HepG2 (cell line): ENCODE data around the gene SNRNP48. TPM values are rescaled to one million over a fixed set of nuclear protein-coding genes. Genes with fewer than 3 reads are reported as not detected.

Experiments
- ATRX ChIP-seq: sonication (generic); formaldehyde crosslinking; IDR thresholded peaks from 2 replicates; pipeline ENCODE4 v1.4.0; 2020; ENCODE audit warnings: missing genetic modification reagents, borderline replicate concordance
- CEBPG ChIP-seq: IDR thresholded peaks from 2 replicates; pipeline ENCODE4 v1.6.1; 2016
- CENPT ChIP-seq: sonication (generic); formaldehyde crosslinking; IDR thresholded peaks from 2 replicates; pipeline ENCODE4 v1.8.0; 2022; ENCODE audit warnings: low read depth, mild to moderate bottlenecking, moderate library complexity, missing genetic modification reagents
- EP300 ChIP-seq, 3 experiments: sonication (generic) in 1 of 3; formaldehyde crosslinking in 1 of 3; IDR thresholded peaks; 2 replicates each; pipeline versions ENCODE4 v1.5.1 to v1.6.1; 2011 to 2020; ENCODE audit warnings: low read depth in 2 of 3, low read length in 2 of 3, borderline replicate concordance in 1 of 3, improper control_type of control experiment in 1 of 3, mild to moderate bottlenecking in 1 of 3, missing genetic modification reagents in 1 of 3, moderate library complexity in 1 of 3
- FOXJ3 ChIP-seq: sonication (generic); formaldehyde crosslinking; IDR thresholded peaks from 2 replicates; pipeline ENCODE4 v1.4.0; 2020; ENCODE audit warnings: missing genetic modification reagents, mild to moderate bottlenecking, borderline replicate concordance
- HIVEP1 ChIP-seq: sonication (generic); formaldehyde crosslinking; IDR thresholded peaks from 2 replicates; pipeline ENCODE4 v1.4.0; 2020; ENCODE audit warnings: mild to moderate bottlenecking, missing genetic modification reagents
- HOXD1 ChIP-seq: sonication (generic); formaldehyde crosslinking; IDR thresholded peaks from 2 replicates; pipeline ENCODE4 v1.5.0; 2020; ENCODE audit warnings: missing genetic modification reagents
- ONECUT2 ChIP-seq: sonication (generic); formaldehyde crosslinking; IDR thresholded peaks from 2 replicates; pipeline ENCODE4 v1.4.0; 2020; ENCODE audit warnings: missing genetic modification reagents
- REL ChIP-seq: sonication (generic); formaldehyde crosslinking; conservative IDR thresholded peaks from 2 replicates; pipeline ENCODE4 v1.8.0; 2022; ENCODE audit warnings: mild to moderate bottlenecking, missing genetic modification reagents, moderate library complexity
- RFXANK ChIP-seq: IDR thresholded peaks from 2 replicates; pipeline ENCODE4 v1.6.1; 2016
- SMAD3 ChIP-seq: sonication (generic); formaldehyde crosslinking; IDR thresholded peaks from 2 replicates; pipeline ENCODE4 v1.4.0; 2020; ENCODE audit warnings: missing genetic modification reagents
- ZBTB38 ChIP-seq: sonication (generic); formaldehyde crosslinking; IDR thresholded peaks from 2 replicates; pipeline ENCODE4 v1.5.1; 2020; ENCODE audit warnings: mild to moderate bottlenecking, missing genetic modification reagents
- ZFP36L1 ChIP-seq: sonication (generic); formaldehyde crosslinking; IDR thresholded peaks from 2 replicates; pipeline ENCODE4 v1.8.0; 2022; ENCODE audit warnings: mild to moderate bottlenecking, missing genetic modification reagents, moderate library complexity
- ZNF331 ChIP-seq: sonication (generic); formaldehyde crosslinking; IDR thresholded peaks from 2 replicates; pipeline ENCODE4 v1.4.0; 2020; ENCODE audit warnings: missing genetic modification reagents
- ZNF569 ChIP-seq: sonication (generic); formaldehyde crosslinking; IDR thresholded peaks from 2 replicates; pipeline ENCODE4 v1.5.0; 2020; ENCODE audit warnings: mild to moderate bottlenecking, missing genetic modification reagents, moderate library complexity, borderline replicate concordance
- ZNF816 ChIP-seq: sonication (generic); formaldehyde crosslinking; IDR thresholded peaks from 2 replicates; pipeline ENCODE4 v1.8.0; 2022; ENCODE audit warnings: missing genetic modification reagents, mild to moderate bottlenecking, borderline replicate concordance
- ZNF879 ChIP-seq: sonication (generic); formaldehyde crosslinking; IDR thresholded peaks from 2 replicates; pipeline ENCODE4 v1.8.1; 2023; ENCODE audit warnings: missing genetic modification reagents
- ZSCAN29 ChIP-seq: sonication (generic); formaldehyde crosslinking; conservative IDR thresholded peaks from 2 replicates; pipeline ENCODE4 v1.4.0; 2020; ENCODE audit warnings: mild to moderate bottlenecking, missing genetic modification reagents
- polyA plus RNA-seq, 8 experiments: library from polyadenylated mRNA; depleted of rRNA in 3 of 8; stranded (reverse) in 7 of 8; unstranded in 1 of 8; fragments of >200 nt; fragmentation: Illumina TruSeq in 4 of 8; extraction: Trizol in 4 of 8; gene quantifications; 2 replicates each; pipeline versions ENCODE4 v1.2.1 to v1.2.3, GENCODE V29; 2011 to 2016; ENCODE audit warnings: low read depth in 4 of 8, missing spikeins in 1 of 8, mixed read lengths in 1 of 8; ENCODE audit not compliant: insufficient read depth in 1 of 8
- total RNA-seq, 5 experiments: library from RNA; depleted of rRNA; stranded (reverse); fragments of >200 nt; fragmentation: Illumina TruSeq; extraction: Trizol; gene quantifications; 2 replicates each; pipeline ENCODE4 v1.2.3, GENCODE V29; 2016; ENCODE audit warnings: low read depth in 1 of 5
- TF ChIP-seq, protein P1 (sequence below): sonication (generic); formaldehyde crosslinking; IDR thresholded peaks from 2 replicates; pipeline ENCODE4 v1.5.1; 2020; ENCODE audit warnings: mild to moderate bottlenecking, missing genetic modification reagents, moderate library complexity
- TF ChIP-seq, protein P2 (sequence below): sonication (generic); formaldehyde crosslinking; IDR thresholded peaks from 2 replicates; pipeline ENCODE4 v1.8.0; 2022; ENCODE audit warnings: missing genetic modification reagents, low read depth, mild to moderate bottlenecking, borderline replicate concordance
- TF ChIP-seq, protein P3 (sequence below): fragments of 450-650 bp; IDR thresholded peaks from 2 replicates; pipeline ENCODE4 v1.6.1; 2016
- TF ChIP-seq, protein P4 (sequence below): sonication (generic); formaldehyde crosslinking; IDR thresholded peaks from 2 replicates; pipeline ENCODE4 v1.4.0; 2020; ENCODE audit warnings: missing genetic modification reagents, borderline replicate concordance
- TF ChIP-seq, protein P5 (sequence below): sonication (generic); formaldehyde crosslinking; IDR thresholded peaks from 2 replicates; pipeline ENCODE4 v1.8.0; 2022; ENCODE audit warnings: mild to moderate bottlenecking, missing genetic modification reagents, borderline replicate concordance

The SNRNP48 gene
- total and polyA plus RNA-seq, 2 of the 13 experiments (the other 11 are each of a cell fraction or from before 2014, with no cell fraction given) = 17.5 to 47.5 TPM

DNA sequence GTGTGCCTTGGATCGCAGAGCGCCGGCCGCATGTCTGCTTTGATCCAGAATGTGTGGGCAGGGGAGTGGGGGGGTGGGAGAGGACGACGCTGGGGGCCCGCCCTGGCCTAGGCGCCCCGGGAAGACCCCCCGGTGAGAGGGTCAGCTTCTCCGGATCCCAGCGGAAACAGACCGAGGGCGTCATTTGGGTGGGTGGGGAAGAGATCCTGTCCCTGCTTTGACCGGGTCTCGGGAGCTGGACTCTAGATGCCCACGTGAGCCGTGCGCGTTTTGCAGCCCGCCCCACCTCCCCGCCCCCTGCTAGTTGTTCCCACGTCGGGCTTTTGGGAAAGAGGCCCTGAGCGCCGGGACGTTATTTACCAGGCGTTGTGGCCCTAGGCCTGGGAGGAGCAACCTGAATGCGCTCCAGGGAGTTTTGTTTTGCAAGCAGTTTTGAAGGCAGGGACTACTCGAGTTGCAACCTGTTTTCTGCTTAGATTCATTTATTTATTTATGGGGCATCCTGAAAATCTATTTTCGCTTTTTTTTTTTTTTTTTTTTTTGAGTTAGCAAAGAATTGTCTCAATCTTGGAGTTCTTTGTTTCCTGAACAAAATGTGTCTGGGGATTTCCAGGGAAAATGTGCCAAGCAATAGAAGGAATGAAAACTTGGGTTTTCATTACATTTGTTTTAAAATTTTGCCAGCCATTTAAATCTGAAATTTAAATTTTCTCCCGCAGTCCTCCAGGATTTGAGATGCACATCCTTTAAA lies 46.9 kb upstream of the SNRNP48 start (continued):
- TF ChIP-seq, protein P1, sequence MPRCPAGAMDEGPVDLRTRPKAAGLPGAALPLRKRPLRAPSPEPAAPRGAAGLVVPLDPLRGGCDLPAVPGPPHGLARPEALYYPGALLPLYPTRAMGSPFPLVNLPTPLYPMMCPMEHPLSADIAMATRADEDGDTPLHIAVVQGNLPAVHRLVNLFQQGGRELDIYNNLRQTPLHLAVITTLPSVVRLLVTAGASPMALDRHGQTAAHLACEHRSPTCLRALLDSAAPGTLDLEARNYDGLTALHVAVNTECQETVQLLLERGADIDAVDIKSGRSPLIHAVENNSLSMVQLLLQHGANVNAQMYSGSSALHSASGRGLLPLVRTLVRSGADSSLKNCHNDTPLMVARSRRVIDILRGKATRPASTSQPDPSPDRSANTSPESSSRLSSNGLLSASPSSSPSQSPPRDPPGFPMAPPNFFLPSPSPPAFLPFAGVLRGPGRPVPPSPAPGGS (CRISPR knock-in tag) = no peak
- TF ChIP-seq CENPT (CRISPR knock-in tag) (no peak), RFXANK (CRISPR knock-in tag) (0 out of 2 replicates have a peak, but pooled peaks have one; percentile 45), ATRX (CRISPR knock-in tag) (no peak), SMAD3 (peak; percentile 75), FOXJ3 (CRISPR knock-in tag) (no peak), HIVEP1 (CRISPR knock-in tag) (peak; percentile 76), ZFP36L1 (CRISPR knock-in tag) (no peak), ZNF569 (CRISPR knock-in tag) (no peak), ZNF879 (CRISPR knock-in tag) (0 out of 2 replicates have a peak, but pooled peaks have one; percentile 16), CEBPG (CRISPR knock-in tag) (peak; percentile 43; the same call in 1 of the 2 replicates), ZNF331 (CRISPR knock-in tag) (0 out of 2 replicates have a peak, but pooled peaks have one; percentile 44), ZNF816 (CRISPR knock-in tag) (no peak), ZSCAN29 (CRISPR knock-in tag) (no peak), HOXD1 (no peak), ZBTB38 (CRISPR knock-in tag) (no peak), REL (CRISPR knock-in tag) (no peak), EP300 (IDR thresholded peaks at IDR 0.05; ENCODE audit: low read depth in 2 of 2, low read length in 2 of 2) (no peak; a peak in 1 of 4 replicates), EP300 (CRISPR knock-in tag; IDR thresholded peaks at IDR 0.05; ENCODE audit: borderline replicate concordance) (peak; percentile 50; the same call in 1 of the 2 replicates), ONECUT2 (peak; percentile 48; the same call in 1 of the 2 replicates)
- TF ChIP-seq, protein P2, sequence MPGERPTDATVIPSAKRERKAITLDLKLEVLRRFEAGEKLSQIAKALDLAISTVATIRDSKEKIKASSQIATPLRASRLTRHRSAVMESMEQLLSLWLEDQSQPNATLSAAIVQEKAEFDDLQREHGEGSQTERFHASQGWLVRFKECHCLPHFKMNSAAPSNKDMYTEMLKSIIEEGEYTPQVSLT = no peak
- TF ChIP-seq, protein P3, sequence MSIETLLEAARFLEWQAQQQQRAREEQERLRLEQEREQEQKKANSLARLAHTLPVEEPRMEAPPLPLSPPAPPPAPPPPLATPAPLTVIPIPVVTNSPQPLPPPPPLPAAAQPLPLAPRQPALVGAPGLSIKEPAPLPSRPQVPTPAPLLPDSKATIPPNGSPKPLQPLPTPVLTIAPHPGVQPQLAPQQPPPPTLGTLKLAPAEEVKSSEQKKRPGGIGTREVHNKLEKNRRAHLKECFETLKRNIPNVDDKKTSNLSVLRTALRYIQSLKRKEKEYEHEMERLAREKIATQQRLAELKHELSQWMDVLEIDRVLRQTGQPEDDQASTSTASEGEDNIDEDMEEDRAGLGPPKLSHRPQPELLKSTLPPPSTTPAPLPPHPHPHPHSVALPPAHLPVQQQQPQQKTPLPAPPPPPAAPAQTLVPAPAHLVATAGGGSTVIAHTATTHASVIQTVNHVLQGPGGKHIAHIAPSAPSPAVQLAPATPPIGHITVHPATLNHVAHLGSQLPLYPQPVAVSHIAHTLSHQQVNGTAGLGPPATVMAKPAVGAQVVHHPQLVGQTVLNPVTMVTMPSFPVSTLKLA = peak; percentile 36
- TF ChIP-seq, protein P4, sequence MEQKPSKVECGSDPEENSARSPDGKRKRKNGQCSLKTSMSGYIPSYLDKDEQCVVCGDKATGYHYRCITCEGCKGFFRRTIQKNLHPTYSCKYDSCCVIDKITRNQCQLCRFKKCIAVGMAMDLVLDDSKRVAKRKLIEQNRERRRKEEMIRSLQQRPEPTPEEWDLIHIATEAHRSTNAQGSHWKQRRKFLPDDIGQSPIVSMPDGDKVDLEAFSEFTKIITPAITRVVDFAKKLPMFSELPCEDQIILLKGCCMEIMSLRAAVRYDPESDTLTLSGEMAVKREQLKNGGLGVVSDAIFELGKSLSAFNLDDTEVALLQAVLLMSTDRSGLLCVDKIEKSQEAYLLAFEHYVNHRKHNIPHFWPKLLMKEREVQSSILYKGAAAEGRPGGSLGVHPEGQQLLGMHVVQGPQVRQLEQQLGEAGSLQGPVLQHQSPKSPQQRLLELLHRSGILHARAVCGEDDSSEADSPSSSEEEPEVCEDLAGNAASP = peak; percentile 52; the same call in 1 of the 2 replicates
- TF ChIP-seq, protein P5, sequence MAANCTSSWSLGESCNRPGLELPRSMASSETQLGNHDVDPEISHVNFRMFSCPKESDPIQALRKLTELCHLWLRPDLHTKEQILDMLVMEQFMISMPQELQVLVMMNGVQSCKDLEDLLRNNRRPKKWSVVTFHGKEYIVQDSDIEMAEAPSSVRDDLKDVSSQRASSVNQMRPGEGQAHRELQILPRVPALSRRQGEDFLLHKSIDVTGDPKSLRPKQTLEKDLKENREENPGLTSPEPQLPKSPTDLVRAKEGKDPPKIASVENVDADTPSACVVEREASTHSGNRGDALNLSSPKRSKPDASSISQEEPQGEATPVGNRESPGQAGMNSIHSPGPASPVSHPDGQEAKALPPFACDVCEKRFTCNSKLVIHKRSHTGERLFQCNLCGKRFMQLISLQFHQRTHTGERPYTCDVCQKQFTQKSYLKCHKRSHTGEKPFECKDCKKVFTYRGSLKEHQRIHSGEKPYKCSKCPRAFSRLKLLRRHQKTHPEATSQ (CRISPR knock-in tag) = 0 out of 2 replicates have a peak, but pooled peaks have one; percentile 7
